Parathyroid adenoma (tissue), 2 donors: ENCODE measurements around the gene TFB1M.

Source experiments
- H2AFZ ChIP-seq: fragments of 300-600 bp; sonication (generic); one replicate; pipeline ENCODE4 v1.7.0; 2017; ENCODE audit warnings: antibody characterized with exemption, mild to moderate bottlenecking
- H3K27ac ChIP-seq: fragments of 300-600 bp; sonication (generic); one replicate; pipeline ENCODE4 v1.7.0; 2017
- H3K27me3 ChIP-seq: fragments of 300-600 bp; sonication (generic); one replicate; pipeline ENCODE4 v1.7.0; 2017; ENCODE audit warnings: low read length; ENCODE audit not compliant: control insufficient read depth, insufficient read depth
- H3K36me3 ChIP-seq: fragments of 300-600 bp; sonication (generic); one replicate; pipeline ENCODE4 v1.7.0; 2017; ENCODE audit warnings: low read length; ENCODE audit not compliant: control insufficient read depth, insufficient read depth
- H3K4me1 ChIP-seq: fragments of 300-600 bp; sonication (generic); one replicate; pipeline ENCODE4 v1.7.0; 2017; ENCODE audit warnings: control low read depth
- H3K4me2 ChIP-seq: fragments of 300-600 bp; sonication (generic); one replicate; pipeline ENCODE4 v1.7.0; 2017; ENCODE audit warnings: low read length
- H3K4me3 ChIP-seq: fragments of 300-600 bp; sonication (generic); one replicate; pipeline ENCODE4 v1.7.0; 2017; ENCODE audit warnings: low read depth, low read length
- H3K79me2 ChIP-seq: fragments of 300-600 bp; sonication (generic); one replicate; pipeline ENCODE4 v1.7.0; 2017; ENCODE audit warnings: control low read depth
- H3K9ac ChIP-seq: fragments of 300-600 bp; sonication (generic); one replicate; pipeline ENCODE4 v1.7.0; 2017; ENCODE audit warnings: mild to moderate bottlenecking
- H3K9me3 ChIP-seq: fragments of 300-600 bp; sonication (generic); one replicate; pipeline ENCODE4 v1.7.0; 2017; ENCODE audit warnings: low read length; ENCODE audit not compliant: control insufficient read depth
- TF ChIP-seq, protein P1 (sequence below): fragments of 300-600 bp; sonication (generic); IDR thresholded peaks from one replicate; pipeline ENCODE4 v1.7.0; 2017; ENCODE audit warnings: antibody characterized with exemption, mild to moderate bottlenecking
- donor health status: primary hyperparathyroidism.

The TFB1M gene

DNA sequence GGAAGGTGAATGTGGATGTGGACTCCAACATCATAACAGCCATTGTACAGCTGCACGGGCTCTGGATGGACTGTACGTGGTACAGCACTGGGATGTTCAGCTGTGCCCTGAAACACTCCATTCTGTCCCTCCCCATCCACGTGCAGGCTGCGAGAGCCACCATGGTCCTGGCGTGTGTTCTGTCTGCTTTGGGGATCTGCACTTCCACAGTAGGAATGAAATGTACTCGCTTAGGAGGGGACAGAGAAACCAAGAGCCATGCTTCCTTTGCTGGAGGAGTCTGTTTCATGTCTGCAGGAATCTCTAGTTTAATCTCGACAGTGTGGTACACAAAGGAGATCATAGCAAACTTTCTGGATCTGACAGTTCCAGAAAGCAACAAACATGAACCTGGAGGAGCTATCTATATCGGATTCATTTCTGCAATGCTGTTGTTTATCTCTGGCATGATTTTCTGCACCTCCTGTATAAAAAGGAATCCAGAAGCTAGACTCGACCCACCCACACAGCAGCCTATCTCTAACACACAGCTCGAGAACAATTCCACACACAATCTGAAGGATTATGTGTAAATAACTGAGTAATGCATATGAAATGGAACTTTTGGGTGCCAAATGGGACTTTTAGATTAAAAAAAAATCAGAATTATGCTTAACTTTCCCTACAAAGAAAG lies 38.3 kb downstream of the TFB1M start:
- Histone ChIP-seq H3K36me3 (no peaks in the 10 kb centered on the region), H3K9me3 (no peaks in the 10 kb centered on the region), H3K27ac (no peak overlapping the region), H3K27me3 (no peaks in the 10 kb centered on the region), H3K79me2 (no peaks in the 10 kb centered on the region), H3K4me2 (no peak overlapping the region), H3K4me3 (no peak overlapping the region), H3K4me1 (no peaks in the 10 kb centered on the region), H2AFZ (no peak overlapping the region), H3K9ac (no peak overlapping the region)
- TF ChIP-seq, protein P1, sequence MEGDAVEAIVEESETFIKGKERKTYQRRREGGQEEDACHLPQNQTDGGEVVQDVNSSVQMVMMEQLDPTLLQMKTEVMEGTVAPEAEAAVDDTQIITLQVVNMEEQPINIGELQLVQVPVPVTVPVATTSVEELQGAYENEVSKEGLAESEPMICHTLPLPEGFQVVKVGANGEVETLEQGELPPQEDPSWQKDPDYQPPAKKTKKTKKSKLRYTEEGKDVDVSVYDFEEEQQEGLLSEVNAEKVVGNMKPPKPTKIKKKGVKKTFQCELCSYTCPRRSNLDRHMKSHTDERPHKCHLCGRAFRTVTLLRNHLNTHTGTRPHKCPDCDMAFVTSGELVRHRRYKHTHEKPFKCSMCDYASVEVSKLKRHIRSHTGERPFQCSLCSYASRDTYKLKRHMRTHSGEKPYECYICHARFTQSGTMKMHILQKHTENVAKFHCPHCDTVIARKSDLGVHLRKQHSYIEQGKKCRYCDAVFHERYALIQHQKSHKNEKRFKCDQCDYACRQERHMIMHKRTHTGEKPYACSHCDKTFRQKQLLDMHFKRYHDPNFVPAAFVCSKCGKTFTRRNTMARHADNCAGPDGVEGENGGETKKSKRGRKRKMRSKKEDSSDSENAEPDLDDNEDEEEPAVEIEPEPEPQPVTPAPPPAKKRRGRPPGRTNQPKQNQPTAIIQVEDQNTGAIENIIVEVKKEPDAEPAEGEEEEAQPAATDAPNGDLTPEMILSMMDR: no peak

DNA sequence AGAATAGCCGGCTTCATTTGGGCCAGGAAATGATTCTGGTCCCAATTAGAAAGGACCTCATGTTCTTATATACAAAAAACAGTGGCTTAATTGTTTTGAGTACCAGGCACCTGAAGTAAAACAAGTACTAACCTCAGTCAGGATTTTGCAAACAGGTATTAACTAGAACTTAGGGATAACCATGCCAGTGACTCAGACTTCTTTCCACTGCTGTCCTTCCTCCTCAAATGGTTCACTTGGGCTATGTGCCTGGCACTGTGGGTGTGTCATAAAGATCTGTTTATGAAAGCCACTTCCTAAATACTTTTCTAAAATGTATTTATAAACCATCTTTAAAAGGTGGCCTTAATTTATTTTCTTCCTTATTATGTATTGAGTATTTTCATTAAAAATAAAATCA lies 39.8 kb downstream of the TFB1M start:
- no peaks in the 10 kb centered on the region for H3K27me3 ChIP-seq

DNA sequence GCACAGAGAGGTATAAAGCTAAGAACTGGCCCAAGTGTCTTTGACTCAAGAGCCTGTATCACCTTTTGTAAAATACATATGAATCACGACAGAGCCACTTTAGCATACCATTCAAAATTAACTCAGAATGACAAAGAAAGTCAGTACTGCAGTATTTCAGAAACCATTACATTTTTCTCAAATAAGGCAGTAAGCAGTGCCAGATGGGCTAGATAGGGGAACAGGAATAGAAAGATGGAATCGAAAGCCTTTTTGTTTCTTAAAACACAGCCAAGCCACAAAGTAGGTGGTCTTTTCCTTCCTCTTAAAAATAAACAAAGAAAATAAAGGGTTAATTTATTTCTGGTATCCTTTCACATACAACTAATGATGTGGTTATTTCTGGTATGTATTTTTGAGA lies 40.2 kb downstream of the TFB1M start:
- H3K4me2 ChIP-seq: no peak overlapping the region
- no peak overlapping the region for H3K9ac ChIP-seq
- H3K4me3 ChIP-seq: no peak overlapping the region
- no peaks in the 10 kb centered on the region for H3K79me2 ChIP-seq
- no peaks in the 10 kb centered on the region for H3K9me3 ChIP-seq
- H3K36me3 ChIP-seq: no peaks in the 10 kb centered on the region
- TF ChIP-seq, protein P1: no peak
- no peaks in the 10 kb centered on the region for H3K27me3 ChIP-seq
- H3K4me1 ChIP-seq: no peaks in the 10 kb centered on the region
- no peak overlapping the region for H2AFZ ChIP-seq
- no peak overlapping the region for H3K27ac ChIP-seq

More for the DNA sequence above, 39.8 kb downstream of the TFB1M start:
- TF ChIP-seq, protein P1: no peak
- Histone ChIP-seq H3K79me2 (no peaks in the 10 kb centered on the region), H3K4me1 (no peaks in the 10 kb centered on the region), H3K4me2 (no peak overlapping the region), H3K27ac (no peak overlapping the region), H3K4me3 (no peak overlapping the region), H3K36me3 (no peaks in the 10 kb centered on the region), H3K9ac (no peak overlapping the region), H3K9me3 (no peaks in the 10 kb centered on the region), H2AFZ (no peak overlapping the region)

DNA sequence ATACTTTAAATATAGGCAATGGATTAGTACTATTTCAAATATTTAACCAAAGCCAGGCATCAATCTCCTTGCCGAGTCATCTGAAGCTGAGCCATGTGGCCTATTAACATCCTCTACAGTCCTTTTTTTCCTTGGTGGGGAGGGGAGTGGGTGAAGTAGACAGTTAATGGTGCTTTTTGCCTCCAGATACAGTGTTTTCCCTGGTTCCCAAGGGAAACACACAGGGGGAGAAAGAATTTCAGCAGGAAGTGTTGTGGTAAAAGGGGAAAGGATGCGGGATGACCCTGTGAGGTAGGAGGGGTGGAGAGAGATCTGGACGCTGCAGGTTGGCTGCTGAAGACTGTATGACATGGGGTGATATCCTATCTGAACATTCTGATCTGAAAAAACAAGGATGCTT lies 40.9 kb downstream of the TFB1M start:
- Histone ChIP-seq H3K79me2 (no peaks in the 10 kb centered on the region), H3K27me3 (no peaks in the 10 kb centered on the region), H3K27ac (no peak overlapping the region), H3K9me3 (no peaks in the 10 kb centered on the region), H3K36me3 (no peaks in the 10 kb centered on the region), H2AFZ (no peak overlapping the region), H3K9ac (no peak overlapping the region), H3K4me2 (no peak overlapping the region), H3K4me1 (no peaks in the 10 kb centered on the region), H3K4me3 (no peak overlapping the region)
- TF ChIP-seq, protein P1: no peak
